Measurements from ENCODE around the gene NOL4.

The NOL4 gene

GRCh38 chr18:34194239-34194638, 30.5 kb downstream of the NOL4 start:
- DNase-seq: no peak

GRCh38 chr18:34189656-34190435, 34.9 kb downstream of the NOL4 start:
- no peak for DNase-seq

All from activated CD4-positive, alpha-beta T cell treated with anti-CD3 and anti-CD28 coated beads, Interleukin-2, amount 50 U/mL, for 4 hours (primary cell).